ENCODE data around the gene FARSA. TPM values are rescaled to one million over a fixed set of nuclear protein-coding genes. Genes with fewer than 3 reads are reported as not detected.
"Not testable (repeated sequence)": the region's sequence is repeated elsewhere in the genome, so short reads cannot be mapped to it uniquely, and the experiment has no call there.

Gene FARSA
- total and polyA plus RNA-seq, 3 donors from 2014 or later = 53.8 to 65.3 (median 55.1) TPM

GRCh38 chr19:12959481-12959880 lies 26.0 kb upstream of the FARSA start:
- 75 to 77% methylated on average over 6 of the region's 6 CpGs for WGBS, 2 donors
- no peak for DNase-seq
- Histone ChIP-seq H3K4me3 (no peak overlapping the region), H3K9me3 (no peaks in the 10 kb centered on the region), H3K27ac (no peak overlapping the region), H3K36me3 (ENCODE audit: low read depth, missing control alignments) (no peaks in the 10 kb centered on the region), H3K4me1 (peaks cover 8% of the 10 kb centered on the region), H3K27me3 (no peaks in the 10 kb centered on the region)
- no peak for TF ChIP-seq POLR2A (IDR thresholded peaks at IDR 0.05)
- TF ChIP-seq, protein P1, sequence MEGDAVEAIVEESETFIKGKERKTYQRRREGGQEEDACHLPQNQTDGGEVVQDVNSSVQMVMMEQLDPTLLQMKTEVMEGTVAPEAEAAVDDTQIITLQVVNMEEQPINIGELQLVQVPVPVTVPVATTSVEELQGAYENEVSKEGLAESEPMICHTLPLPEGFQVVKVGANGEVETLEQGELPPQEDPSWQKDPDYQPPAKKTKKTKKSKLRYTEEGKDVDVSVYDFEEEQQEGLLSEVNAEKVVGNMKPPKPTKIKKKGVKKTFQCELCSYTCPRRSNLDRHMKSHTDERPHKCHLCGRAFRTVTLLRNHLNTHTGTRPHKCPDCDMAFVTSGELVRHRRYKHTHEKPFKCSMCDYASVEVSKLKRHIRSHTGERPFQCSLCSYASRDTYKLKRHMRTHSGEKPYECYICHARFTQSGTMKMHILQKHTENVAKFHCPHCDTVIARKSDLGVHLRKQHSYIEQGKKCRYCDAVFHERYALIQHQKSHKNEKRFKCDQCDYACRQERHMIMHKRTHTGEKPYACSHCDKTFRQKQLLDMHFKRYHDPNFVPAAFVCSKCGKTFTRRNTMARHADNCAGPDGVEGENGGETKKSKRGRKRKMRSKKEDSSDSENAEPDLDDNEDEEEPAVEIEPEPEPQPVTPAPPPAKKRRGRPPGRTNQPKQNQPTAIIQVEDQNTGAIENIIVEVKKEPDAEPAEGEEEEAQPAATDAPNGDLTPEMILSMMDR (IDR thresholded peaks at IDR 0.05) = no peak
- intact Hi-C loops (cut with DNase I; ENCODE audit: low total_unique reads) = no loop called here

DNA sequence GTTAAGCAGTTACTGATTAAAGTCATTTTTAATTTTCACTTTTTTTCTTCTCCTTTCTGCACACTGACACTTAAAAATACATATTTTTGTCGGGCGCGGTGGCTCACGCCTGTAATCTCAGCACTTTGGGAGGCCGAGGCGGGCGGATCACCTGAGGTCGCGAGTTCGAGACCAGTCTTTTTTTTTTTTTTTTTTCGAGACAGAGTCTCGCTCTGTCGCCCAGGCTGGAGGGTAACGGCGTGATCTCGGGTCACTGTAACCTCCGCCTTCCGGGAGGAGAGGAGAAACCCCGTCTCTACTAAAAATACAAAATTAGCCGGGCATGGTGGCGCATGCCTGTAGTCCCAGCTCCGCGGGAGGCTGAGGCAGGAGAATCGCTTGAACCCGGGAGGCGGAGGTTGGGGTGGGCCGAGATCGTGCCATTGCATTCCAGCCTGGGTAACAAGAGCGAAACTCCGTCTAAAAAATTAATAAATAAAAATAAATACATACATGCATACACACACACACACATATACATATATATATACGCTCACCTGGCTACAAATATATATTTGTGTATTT lies 24.0 kb upstream of the FARSA start:
- Histone ChIP-seq H3K27ac (peak overlapping the region; percentile 82 to 89), H3K4me1 (peaks cover 19% of the 10 kb centered on the region), H3K4me3 (peak overlapping the region; percentile 82 to 83)
- H3K9me3 ChIP-seq; intact Hi-C loops (cut with DNase I; ENCODE audit: low total_unique reads); H3K36me3 ChIP-seq (ENCODE audit: low read depth, missing control alignments); H3K27me3 ChIP-seq; DNase-seq: not testable (repeated sequence)
- 22 to 29% methylated on average over 26 to 31 of the region's 31 CpGs for WGBS, 2 donors

GRCh38 chr19:12956446-12957388 lies 23.2 kb upstream of the FARSA start, which contains the start of gene GADD45GIP1:
Gene GADD45GIP1, minus strand, starts transcription at chr19:12957223. Its CDS starts 11 bp downstream, at chr19:12957212.
- TF ChIP-seq, protein P1 (IDR thresholded peaks at IDR 0.05) = no peak
- peak; percentile 21 for TF ChIP-seq POLR2A (IDR thresholded peaks at IDR 0.05)

GRCh38 chr19:12955996-12956395 lies 22.5 kb upstream of the FARSA start:
- H3K27ac ChIP-seq = peak overlapping the region in 1 of 2 donors; percentile 89
- WGBS, 2 donors = 38 to 41% methylated on average over 9 to 12 of the region's 12 CpGs
- DNase-seq = no peak

More at GRCh38 chr19:12956446-12957388, 23.2 kb upstream of the FARSA start, which contains the start of gene GADD45GIP1:
- peak; percentile 86 for DNase-seq
- H3K27me3 ChIP-seq = no peaks in the 10 kb centered on the region
- H3K36me3 ChIP-seq (ENCODE audit: low read depth, missing control alignments) = no peaks in the 10 kb centered on the region
- H3K4me1 ChIP-seq = peaks cover 19% of the 10 kb centered on the region
- H3K27ac ChIP-seq = peak within 1 kb of the TSS; percentile 82 to 89
- intact Hi-C loops (cut with DNase I; ENCODE audit: low total_unique reads) = no loop called here
- H3K4me3 ChIP-seq = peak within 1 kb of the TSS; percentile 82 to 83
- no peaks in the 10 kb centered on the region for H3K9me3 ChIP-seq
- 3 to 4% methylated on average over 54 to 76 of the region's 84 CpGs for WGBS, 2 donors

GRCh38 chr19:12955575-12955974 lies 22.1 kb upstream of the FARSA start:
- WGBS, 2 donors = 87 to 96% methylated on average over 9 of the region's 9 CpGs
- H3K9me3 ChIP-seq; DNase-seq; H3K27me3 ChIP-seq; H3K36me3 ChIP-seq (ENCODE audit: low read depth, missing control alignments); intact Hi-C loops (cut with DNase I; ENCODE audit: low total_unique reads); H3K4me3 ChIP-seq; H3K27ac ChIP-seq: not testable (repeated sequence)
- H3K4me1 ChIP-seq = peaks cover 19% of the 10 kb centered on the region

More at GRCh38 chr19:12955996-12956395, 22.5 kb upstream of the FARSA start:
- Histone ChIP-seq H3K4me1 (peaks cover 19% of the 10 kb centered on the region), H3K4me3 (peak overlapping the region; percentile 82 to 83), H3K36me3 (ENCODE audit: low read depth, missing control alignments) (no peaks in the 10 kb centered on the region), H3K9me3 (no peaks in the 10 kb centered on the region), H3K27me3 (no peaks in the 10 kb centered on the region)
- no peak for TF ChIP-seq POLR2A (IDR thresholded peaks at IDR 0.05)
- TF ChIP-seq, protein P1 (IDR thresholded peaks at IDR 0.05) = no peak
- intact Hi-C loops (cut with DNase I; ENCODE audit: low total_unique reads) = no loop called here
